Measurements from ENCODE around the gene LCE7A.

Gene LCE7A

GRCh38 chr1:152906023-152906565 is 46.3 kb downstream of the LCE7A start:
- no peak for DNase-seq (ENCODE audit: extremely low spot score)
- ChIA-PET POLR2A (no interaction called here), CTCF (interaction anchor here (0.8 to 1.9 kb wide), 6 partner anchors 8 to 316 kb away, joined by 3 to 7 read pairs (median 3); no protein-coding TSS in a partner anchor)
- TF ChIP-seq CTCF (IDR thresholded peaks at IDR 0.05; ENCODE audit: control extremely low read depth, extremely low read depth, low read depth, missing control alignments) = no peak

GRCh38 chr1:152907686-152908601 is 48.1 kb downstream of the LCE7A start, which contains the start of gene IVL:
Gene IVL, plus strand, starts transcription at chr1:152908546. Its CDS starts 1,252 bp downstream, at chr1:152909798.
- ChIA-PET CTCF (interaction anchor here (0.7 to 9.1 kb wide), 6 partner anchors 9 to 316 kb away, joined by 3 to 48 read pairs (median 4); partner anchors contain the start of gene SMCP), POLR2A (interaction anchor here (1.6 kb wide), 1 partner anchor 24 kb away, joined by 3 read pairs; no protein-coding TSS in a partner anchor)
- TF ChIP-seq CTCF (IDR thresholded peaks at IDR 0.05; ENCODE audit: control extremely low read depth, extremely low read depth, low read depth, missing control alignments) = no peak
- DNase-seq (ENCODE audit: extremely low spot score) = peak; percentile 65

- CTCF ChIA-PET = interaction anchor here (0.7 to 9.1 kb wide), 6 partner anchors 11 to 314 kb away, joined by 3 to 48 read pairs (median 7); partner anchors contain the start of gene SMCP
Measured at GRCh38 chr1:152909206-152909605, 49.4 kb downstream of the LCE7A start.

More at GRCh38 chr1:152909206-152909605, 49.4 kb downstream of the LCE7A start:
- POLR2A ChIA-PET = interaction anchor here (1.6 kb wide), 1 partner anchor 25 kb away, joined by 3 read pairs; no protein-coding TSS in a partner anchor
- no peak for DNase-seq (ENCODE audit: extremely low spot score)
- no peak for TF ChIP-seq CTCF (IDR thresholded peaks at IDR 0.05; ENCODE audit: control extremely low read depth, extremely low read depth, low read depth, missing control alignments)

All from GM10248 (cell line).